K562 (cell line): ENCODE data around the gene GPR107. TPM values are rescaled to one million over a fixed set of nuclear protein-coding genes. Genes with fewer than 3 reads are reported as not detected.

Source experiments
- ATAC-seq: fragments of 200-7000 bp; cut with Tn5 transposase; 3 replicates; pipeline ENCODE4 v1.9.1; 2020; ENCODE audit warnings: moderate library complexity
- BruUV-seq: library from RNA; stranded (reverse); fragments of 400-500 nt; replicated peaks from 2 replicates; lab custom pipeline; 2021; lab: Mats Ljungman, UMichigan
- CTCF ChIA-PET: fragments of 300-600 bp; formaldehyde crosslinking; extraction: SDS; loops from one replicate; lab custom pipeline; 2021; ENCODE audit warnings: low intra/inter-chr PET ratio; lab: Yijun Ruan, JAX
- POLR2A ChIA-PET: fragments of 300-600, 350-650 bp; sonication (Branson Sonifier 250); formaldehyde crosslinking; extraction: SDS; loops from one replicate; lab custom pipeline; 2021; ENCODE audit warnings: antibody characterized with exemption, inconsistent platforms; lab: Yijun Ruan, JAX
- DNase-seq, 4 experiments: peaks; one replicate each; pipeline versions ENCODE4 v3.0.0 to v3.0.0-alpha.2; 2011 to 2018; ENCODE audit warnings: low spot score in 3 of 4, mixed read lengths in 3 of 4; ENCODE audit errors: extremely low read depth in 1 of 4
- FAIRE-seq: peaks from 2 replicates; lab custom pipeline; 2011; peaks lifted over from hg19 to GRCh38; lab: Jason Lieb, UNC
- H2AFZ ChIP-seq: 2 replicates; pipeline ENCODE4 v1.6.0; 2011; ENCODE audit warnings: low read depth, low read length, control low read depth, inconsistent platforms
- H3K27ac ChIP-seq: fragments of 200-600 bp; 3 replicates; pipeline ENCODE4 v1.8.0; 2011; ENCODE audit warnings: low read depth, mild to moderate bottlenecking, control low read depth, inconsistent platforms, low read length, moderate library complexity, mixed read lengths; ENCODE audit errors: extremely low read depth
- H3K27me3 ChIP-seq, 2 experiments: fragments of 300-600 bp in 1 of 2; 2 replicates in 1 of 2; 3 replicates in 1 of 2; pipeline versions ENCODE4 v1.6.0 to v1.8.0; 2011; ENCODE audit warnings: inconsistent platforms in 2 of 2, low read length in 2 of 2, mild to moderate bottlenecking in 1 of 2, mixed read lengths in 1 of 2, moderate library complexity in 1 of 2; ENCODE audit not compliant: control insufficient read depth in 2 of 2, insufficient read depth in 2 of 2
- H3K36me3 ChIP-seq: fragments of 300-600 bp; 3 replicates; pipeline ENCODE4 v1.8.0; 2011; ENCODE audit warnings: mild to moderate bottlenecking, low read length, inconsistent platforms; ENCODE audit not compliant: control insufficient read depth, insufficient read depth
- H3K4me1 ChIP-seq, 2 experiments: fragments of 200-600 bp in 1 of 2; replicated peaks in 1 of 2; 2 replicates in 1 of 2; 3 replicates in 1 of 2; pipeline versions ENCODE4 v1.5.1 to v1.8.0; 2011; ENCODE audit warnings: inconsistent platforms in 2 of 2, low read length in 2 of 2, mild to moderate bottlenecking in 1 of 2, mixed read lengths in 1 of 2, moderate library complexity in 1 of 2; ENCODE audit not compliant: control insufficient read depth in 2 of 2, insufficient read depth in 2 of 2
- H3K4me2 ChIP-seq: 2 replicates; pipeline ENCODE4 v1.6.1; 2011; ENCODE audit warnings: low read length, control low read depth, inconsistent platforms, mixed read lengths; ENCODE audit not compliant: insufficient read depth
- H3K4me3 ChIP-seq: fragments of 200-600 bp; sonication (generic), shearing (Covaris generic); 2 replicates; pipeline ENCODE4 v1.5.1; 2016; ENCODE audit warnings: control low read depth, inconsistent platforms
- H3K79me2 ChIP-seq: fragments of 200-600 bp; 3 replicates; pipeline ENCODE4 v1.8.0; 2011; ENCODE audit warnings: low read length, inconsistent platforms; ENCODE audit not compliant: control insufficient read depth, insufficient read depth
- H3K9ac ChIP-seq, 2 experiments: 2 replicates each; pipeline versions ENCODE4 v1.6.0 to v1.6.1; 2011; ENCODE audit warnings: low read depth in 2 of 2, low read length in 2 of 2, control low read depth in 1 of 2, inconsistent platforms in 1 of 2, mild to moderate bottlenecking in 1 of 2, mixed read lengths in 1 of 2; ENCODE audit not compliant: insufficient read depth in 1 of 2
- H3K9me1 ChIP-seq: one replicate; pipeline ENCODE4 v1.6.0; 2011; ENCODE audit warnings: inconsistent platforms, mild to moderate bottlenecking, low read length, moderate library complexity; ENCODE audit not compliant: control insufficient read depth, insufficient read depth
- H3K9me3 ChIP-seq: replicated peaks from 2 replicates; pipeline ENCODE4 v1.5.1; 2011; ENCODE audit warnings: low read depth, low read length, inconsistent platforms; ENCODE audit not compliant: control insufficient read depth, insufficient read depth
- H4K20me1 ChIP-seq: replicated peaks from 2 replicates; pipeline ENCODE4 v1.6.1; 2011; ENCODE audit warnings: low read length, inconsistent platforms, mixed read lengths; ENCODE audit not compliant: control insufficient read depth, insufficient read depth
- BCOR ChIP-seq: fragments of 450-650 bp; IDR thresholded peaks from 2 replicates; pipeline ENCODE4 v1.6.1; 2016
- CTCF ChIP-seq, 3 experiments: IDR thresholded peaks in 2 of 3; conservative IDR thresholded peaks in 1 of 3; 2 replicates each; pipeline ENCODE4 v1.5.1; 2011 to 2012; ENCODE audit warnings: low read length in 3 of 3, mild to moderate bottlenecking in 3 of 3, control low read depth in 2 of 3, improper control_type of control experiment in 1 of 3, inconsistent platforms in 1 of 3, low read depth in 1 of 3, mixed read lengths in 1 of 3, moderate library complexity in 1 of 3; ENCODE audit not compliant: insufficient read depth in 2 of 3
- ETV6 ChIP-seq, 3 experiments: fragments of 150-350 bp in 1 of 3; sonication (generic) in 1 of 3; formaldehyde crosslinking in 1 of 3; IDR thresholded peaks; 2 replicates each; pipeline versions ENCODE4 v1.6.1 to v1.8.0; 2014 to 2022; ENCODE audit warnings: borderline replicate concordance in 2 of 3, low read depth in 2 of 3, antibody characterized with exemption in 1 of 3, low read length in 1 of 3, mild to moderate bottlenecking in 1 of 3, missing genetic modification reagents in 1 of 3
- KDM1A ChIP-seq, 2 experiments: fragments of 450-650 bp; IDR thresholded peaks; 2 replicates each; pipeline ENCODE4 v1.6.1; 2016; ENCODE audit warnings: mild to moderate bottlenecking in 2 of 2
- MAFG ChIP-seq: fragments of 450-650 bp; conservative IDR thresholded peaks from 2 replicates; pipeline ENCODE4 v1.6.1; 2016; ENCODE audit warnings: missing genetic modification characterization, missing compliant biosample characterization
- RBM25 ChIP-seq: fragments of 200-400 bp; formaldehyde crosslinking; IDR thresholded peaks from 2 replicates; pipeline ENCODE4 v1.6.1; 2018; ENCODE audit warnings: low read length, low read depth, moderate library complexity; ENCODE audit not compliant: severe bottlenecking
- TAF9B ChIP-seq: fragments of 450-650 bp; IDR thresholded peaks from 2 replicates; pipeline ENCODE4 v1.6.1; 2018; ENCODE audit warnings: mild to moderate bottlenecking; ENCODE audit not compliant: partially characterized antibody
- ZFP36 ChIP-seq: fragments of 150-350 bp; IDR thresholded peaks from 2 replicates; pipeline ENCODE4 v1.6.1; 2018; ENCODE audit warnings: low read length, low read depth; ENCODE audit not compliant: partially characterized antibody
- ZNF23 ChIP-seq: fragments of 250-450 bp; sonication (Bioruptor Pico); IDR thresholded peaks from 2 replicates; pipeline ENCODE4 v1.4.0; 2020; ENCODE audit warnings: mild to moderate bottlenecking
- ZNF24 ChIP-seq: fragments of 450-650 bp; IDR thresholded peaks from 2 replicates; pipeline ENCODE4 v1.6.1; 2016
- WGBS: fragments of 100-300 bp; shearing (Covaris generic); methylation state at CpG from one replicate; pipeline ENCODE4 v1.1.6; 2016; ENCODE audit warnings: low coverage, mixed read lengths; ENCODE audit not compliant: insufficient coverage; ENCODE audit errors: missing lambda C conversion rate; 5-methylcytosine and 5-hydroxymethylcytosine counted together
- in situ Hi-C: fragments of 300-500 bp; cut with MboI; formaldehyde crosslinking; loops from 4 replicates; pipeline ENCODE4 v1.15.0; 2018; ENCODE audit warnings: inconsistent platforms, mixed read lengths
- intact Hi-C: fragments of 100-400 bp; cut with micrococcal nuclease; formaldehyde crosslinking; loops from 2 replicates; pipeline ENCODE4 v1.14.2; 2022
- polyA plus RNA-seq, 8 experiments: library from polyadenylated mRNA; depleted of rRNA in 4 of 8; stranded (reverse) in 5 of 8; unstranded in 3 of 8; fragments of >200 nt; fragmentation: Nextera tagmentation in 2 of 8; fragmentation: Illumina TruSeq in 1 of 8; extraction: Ambion mirVana in 2 of 8; extraction: Trizol in 1 of 8; gene quantifications; 2 replicates each; pipeline versions ENCODE4 v1.2.1 to v1.2.3, GENCODE V29; 2011 to 2014; ENCODE audit warnings: inconsistent platforms in 1 of 8, missing spikeins in 1 of 8
- total RNA-seq, 7 experiments: library from RNA; depleted of rRNA in 6 of 7; stranded (reverse); fragments of >200 nt in 6 of 7; fragmentation: Illumina TruSeq in 2 of 7; extraction: Trizol in 2 of 7; gene quantifications; 2 replicates each; pipeline versions ENCODE4 v1.2.1 to v1.2.3, GENCODE V29; 2011 to 2021; ENCODE audit warnings: low replicate concordance in 1 of 7

Gene GPR107
- total and polyA plus RNA-seq, 9 of the 15 experiments (the other 6 are each of a cell fraction or from before 2014, with no cell fraction given): 3.2 to 34.6 (median 14.4) TPM

GRCh38 chr9:130155647-130156046 is 101.9 kb downstream of the GPR107 start:
- FAIRE-seq (no peak), DNase-seq (no peak), ATAC-seq (no peak)
- no peak overlapping the region for H3K9ac ChIP-seq
- peaks cover 0 to 10% of the 10 kb centered on the region in 2 experiments; a peak in 2 of 5 replicates for H3K27me3 ChIP-seq
- no peaks in the 10 kb centered on the region for H3K9me3 ChIP-seq
- POLR2A ChIA-PET: no interaction called here
- H3K36me3 ChIP-seq: no peaks in the 10 kb centered on the region
- no peaks in the 10 kb centered on the region for H4K20me1 ChIP-seq
- CTCF ChIA-PET: no interaction called here
- no peak overlapping the region for H2AFZ ChIP-seq
- intact Hi-C loops: no loop called here
- H3K4me3 ChIP-seq: no peak overlapping the region
- peak; percentile 69 for TF ChIP-seq ZFP36
- no peak for TF ChIP-seq ZNF24
- no peak for TF ChIP-seq MAFG (tag)
- TF ChIP-seq RBM25: peak; percentile 10
- TF ChIP-seq BCOR: peak; percentile 75
- TF ChIP-seq KDM1A (IDR thresholded peaks at IDR 0.05): peak in 1 of 2 experiments; percentile 54; a peak in 2 of 4 replicates
- no peak overlapping the region for H3K4me2 ChIP-seq
- no peaks in the 10 kb centered on the region for H3K9me1 ChIP-seq
- 55% methylated on average over 12 of the region's 12 CpGs for WGBS
- peaks cover 4% of the 10 kb centered on the region in 2 experiments; a peak in 3 of 5 replicates for H3K4me1 ChIP-seq
- no TSS peak for BruUV-seq
- in situ Hi-C loops: no loop called here
- H3K79me2 ChIP-seq: no peaks in the 10 kb centered on the region
- H3K27ac ChIP-seq: no peak overlapping the region

DNA sequence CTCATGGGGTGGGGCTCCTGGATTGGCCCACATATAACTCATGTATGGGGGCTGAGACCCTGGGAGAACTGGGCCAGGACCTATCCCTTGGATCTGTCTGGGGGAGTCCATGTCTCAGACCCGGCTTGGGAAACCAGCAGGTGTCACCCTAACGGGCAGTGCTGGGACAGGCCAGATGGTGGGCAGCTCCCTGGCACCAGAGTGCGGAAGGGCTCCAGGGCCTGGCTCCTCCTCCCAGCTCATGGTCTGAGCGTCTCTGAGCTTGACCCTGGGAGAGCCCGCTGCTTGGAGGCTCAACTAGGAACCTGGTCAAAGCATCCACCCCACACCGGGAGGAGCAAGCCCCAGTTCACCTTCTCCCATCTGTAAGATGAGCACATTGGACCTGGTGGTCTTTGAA is 103.0 kb downstream of the GPR107 start:
- 21% methylated on average over 6 of the region's 6 CpGs for WGBS
- CTCF ChIA-PET: no interaction called here
- no peaks in the 10 kb centered on the region for H3K36me3 ChIP-seq
- H3K9me1 ChIP-seq: no peaks in the 10 kb centered on the region
- DNase-seq (no peak), FAIRE-seq (no peak), ATAC-seq (no peak; the same call in 2 of the 3 replicates)
- in situ Hi-C loops (no loop called here), intact Hi-C loops (no loop called here)
- POLR2A ChIA-PET: interaction anchor here (0.7 kb wide), 1 partner anchor 27 kb away, joined by 4 read pairs; no protein-coding TSS in a partner anchor
- BruUV-seq: no TSS peak
- H3K9me3 ChIP-seq: no peaks in the 10 kb centered on the region
- peaks cover 0 to 10% of the 10 kb centered on the region in 2 experiments; a peak in 2 of 5 replicates for H3K27me3 ChIP-seq
- no peak overlapping the region for H2AFZ ChIP-seq
- no peaks in the 10 kb centered on the region for H3K79me2 ChIP-seq
- H3K27ac ChIP-seq: no peak overlapping the region
- no peak overlapping the region for H3K4me2 ChIP-seq
- H3K4me3 ChIP-seq: no peak overlapping the region
- no peaks in the 10 kb centered on the region; a peak in 1 of 5 replicates for H3K4me1 ChIP-seq
- peak overlapping the region in 1 of 2 experiments; percentile 70; a peak in 1 of 4 replicates for H3K9ac ChIP-seq
- H4K20me1 ChIP-seq: no peaks in the 10 kb centered on the region
- TF ChIP-seq TAF9B: no peak
- TF ChIP-seq ETV6 (IDR thresholded peaks at IDR 0.05; ENCODE audit: borderline replicate concordance in 1 of 2, low read depth in 2 of 2, low read length in 1 of 2): no peak
- TF ChIP-seq ETV6 (CRISPR knock-in tag; IDR thresholded peaks at IDR 0.05; ENCODE audit: borderline replicate concordance): no peak
- no peak for TF ChIP-seq ZNF23 (CRISPR knock-in tag)
- 0 out of 6 replicates have a peak, but pooled peaks of 1 of the 3 experiments have one; percentile 7 for TF ChIP-seq CTCF (IDR thresholded peaks at IDR 0.05 in 2 of 3, conservative IDR thresholded peaks at IDR 0.05 in 1 of 3; ENCODE audit: insufficient read depth in 2 of 3, low read depth in 1 of 3, low read length in 3 of 3)
